Measurements from ENCODE around the gene CDC37L1. TPM values are rescaled to one million over a fixed set of nuclear protein-coding genes. Genes with fewer than 3 reads are reported as not detected.

Gene CDC37L1
- total and polyA plus RNA-seq, 7 experiments from 2014 or later: 13.4 to 28.0 (median 21.9) TPM

- Mint-ChIP-seq H3K9me3 (no peaks in the 10 kb centered on the region), H3K4me3 (peak overlapping the region in 3 of 10 donors; percentile 4 to 17 (median 10)), H3K27ac (peak overlapping the region in 6 of 9 donors; percentile 12 to 78 (median 55)), H3K36me3 (peaks cover 0 to 3% (median under 1%) of the 10 kb centered on the region in 5 donors), H3K27me3 (no peaks in the 10 kb centered on the region), H3K4me1 (peaks cover 21 to 52% (median 40%) of the 10 kb centered on the region in 7 donors)
- Histone ChIP-seq H3K9me3 (ENCODE audit: control insufficient read depth in 2 of 3, low read length in 3 of 3) (no peaks in the 10 kb centered on the region), H3K27ac (ENCODE audit: low read depth, low read length) (no peak overlapping the region), H3K27me3 (ENCODE audit: control insufficient read depth in 2 of 2, insufficient read depth in 2 of 2, low read length in 2 of 2) (no peaks in the 10 kb centered on the region), H3K36me3 (ENCODE audit: control insufficient read depth in 2 of 3, insufficient read depth in 3 of 3, low read length in 3 of 3) (no peaks in the 10 kb centered on the region), H3K4me3 (ENCODE audit: low read length) (no peak overlapping the region), H3K4me1 (ENCODE audit: control insufficient read depth in 2 of 2, insufficient read depth in 2 of 2, low read length in 2 of 2) (peaks cover 5 to 24% of the 10 kb centered on the region in 2 donors)
- intact Hi-C loops (cut with micrococcal nuclease): no loop called here
- CTCF ChIA-PET: interaction anchor here (0.6 to 1.3 kb wide), 3 partner anchors 9 to 122 kb away, joined by 3 to 4 read pairs (median 3); partner anchors contain the start of gene PLPP6
- ATAC-seq (no peak), DNase-seq (no peak)
- POLR2A ChIA-PET: interaction anchor here (0.6 to 3.4 kb wide), 3 partner anchors 9 to 70 kb away, joined by 3 to 17 read pairs (median 16); partner anchors contain the start of genes AK3 and CDC37L1
These were observed 8.8 kb upstream of the CDC37L1 start for GRCh38 chr9:4670591-4670990.

DNA sequence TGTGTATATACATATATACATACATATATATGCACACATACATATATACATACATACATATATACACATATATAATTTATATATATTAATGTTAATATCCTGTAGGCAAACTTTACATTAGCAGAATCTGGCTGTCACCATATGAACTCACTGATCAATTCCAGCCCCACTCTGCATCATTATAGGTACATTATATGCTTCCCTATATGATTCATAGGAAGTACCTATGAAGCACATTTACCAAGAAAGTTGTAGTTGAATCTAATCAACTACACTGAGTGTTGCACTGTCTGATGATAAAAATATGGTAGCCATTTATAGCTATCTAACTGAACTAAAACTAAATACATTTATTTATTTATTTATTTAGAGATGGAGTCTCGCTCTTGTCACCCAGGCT lies 7.6 kb upstream of the CDC37L1 start:
- ChIA-PET CTCF (no interaction called here), POLR2A (no interaction called here)
- intact Hi-C loops (cut with micrococcal nuclease): no loop called here
- H3K9me3 Mint-ChIP-seq: peaks cover 0 to 2% (median 0%) of the 10 kb centered on the region in 11 donors
- no peak overlapping the region for H3K4me3 Mint-ChIP-seq
- peaks cover 0 to 6% (median 3%) of the 10 kb centered on the region in 5 donors for H3K36me3 Mint-ChIP-seq
- ATAC-seq (no peak), DNase-seq (no peak)
- Histone ChIP-seq H3K4me1 (ENCODE audit: control insufficient read depth in 2 of 2, insufficient read depth in 2 of 2, low read length in 2 of 2) (peaks cover 0 to 18% of the 10 kb centered on the region in 2 donors), H3K27me3 (ENCODE audit: control insufficient read depth in 2 of 2, insufficient read depth in 2 of 2, low read length in 2 of 2) (no peaks in the 10 kb centered on the region), H3K36me3 (ENCODE audit: control insufficient read depth in 2 of 3, insufficient read depth in 3 of 3, low read length in 3 of 3) (no peaks in the 10 kb centered on the region), H3K9me3 (ENCODE audit: control insufficient read depth in 2 of 3, low read length in 3 of 3) (no peaks in the 10 kb centered on the region), H3K27ac (ENCODE audit: low read depth, low read length) (no peak overlapping the region), H3K4me3 (ENCODE audit: low read length) (no peak overlapping the region)
- peaks cover 13 to 43% (median 31%) of the 10 kb centered on the region in 7 donors for H3K4me1 Mint-ChIP-seq
- H3K27ac Mint-ChIP-seq: no peak overlapping the region
- H3K27me3 Mint-ChIP-seq: no peaks in the 10 kb centered on the region

DNA sequence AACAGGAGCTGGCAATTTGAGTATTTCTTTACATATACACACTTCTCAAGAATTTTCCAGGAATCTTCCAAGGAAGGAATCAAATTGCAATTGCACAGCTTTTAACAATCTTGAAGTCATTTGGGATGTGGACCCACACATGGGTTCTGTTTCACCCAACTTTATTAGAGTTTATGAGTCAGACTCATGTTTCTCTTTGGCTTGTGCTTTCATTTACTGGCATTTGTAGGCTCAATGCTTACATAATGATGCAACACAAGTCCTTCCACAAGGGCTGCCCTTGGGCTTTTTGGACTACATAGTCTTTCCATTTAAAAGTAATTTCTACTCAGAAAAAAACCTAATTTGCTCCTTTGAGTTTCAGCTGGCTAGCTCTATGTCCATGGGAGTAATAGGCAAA lies 4.6 kb upstream of the CDC37L1 start:
- intact Hi-C loops (cut with micrococcal nuclease): loop anchor here in 1 of 2 donors (5.0 kb wide), 2 partner anchors 263 to 778 kb away; partner anchors contain the start of gene CD274
- Mint-ChIP-seq H3K27ac (no peak overlapping the region), H3K9me3 (peaks cover 0 to 2% (median 0%) of the 10 kb centered on the region in 11 donors), H3K36me3 (peaks cover 0 to 6% (median 3%) of the 10 kb centered on the region in 5 donors), H3K4me3 (no peak overlapping the region), H3K27me3 (no peaks in the 10 kb centered on the region), H3K4me1 (peaks cover 0 to 20% (median 11%) of the 10 kb centered on the region in 7 donors)
- peaks cover 6 to 7% of the 10 kb centered on the region in 2 donors for H3K4me1 ChIP-seq (ENCODE audit: control insufficient read depth in 2 of 2, insufficient read depth in 2 of 2, low read length in 2 of 2)
- ChIA-PET POLR2A (interaction anchor here (0.7 to 5.1 kb wide), 3 partner anchors 9 to 66 kb away, joined by 3 to 120 read pairs (median 4); partner anchors contain the start of genes PLPP6 and SPATA6L), CTCF (no interaction called here)
- H3K27me3 ChIP-seq (ENCODE audit: control insufficient read depth in 2 of 2, insufficient read depth in 2 of 2, low read length in 2 of 2): no peaks in the 10 kb centered on the region
- H3K9me3 ChIP-seq (ENCODE audit: control insufficient read depth in 2 of 3, low read length in 3 of 3): no peaks in the 10 kb centered on the region
- no peaks in the 10 kb centered on the region for H3K36me3 ChIP-seq (ENCODE audit: control insufficient read depth in 2 of 3, insufficient read depth in 3 of 3, low read length in 3 of 3)
- no peak overlapping the region for H3K4me3 ChIP-seq (ENCODE audit: low read length)
- no peak for ATAC-seq
- no peak for DNase-seq
- H3K27ac ChIP-seq (ENCODE audit: low read depth, low read length): no peak overlapping the region

DNA sequence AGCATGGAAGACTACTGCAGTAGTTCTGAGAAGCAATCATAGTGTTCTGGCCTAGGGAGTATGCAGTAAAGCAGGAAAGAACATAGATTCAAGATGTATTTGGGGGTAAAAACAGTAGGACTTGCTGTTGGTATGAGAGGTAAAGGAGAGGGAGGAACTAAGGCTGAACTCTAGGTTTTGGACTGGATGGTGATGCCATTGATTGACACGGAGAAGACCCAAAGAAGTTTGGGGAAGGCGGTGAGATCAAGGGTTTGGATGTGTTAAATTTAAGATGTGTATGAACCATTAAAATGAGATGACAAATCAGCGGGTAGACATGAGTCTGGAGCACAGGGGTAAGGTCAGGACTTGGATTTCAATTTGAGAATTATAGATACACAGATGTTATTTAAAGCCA lies 2.0 kb upstream of the CDC37L1 start:
- Histone ChIP-seq H3K9me3 (ENCODE audit: control insufficient read depth in 2 of 3, low read length in 3 of 3) (no peaks in the 10 kb centered on the region), H3K4me3 (ENCODE audit: low read length) (no peak overlapping the region), H3K27ac (ENCODE audit: low read depth, low read length) (peak overlapping the region; percentile 19), H3K4me1 (ENCODE audit: control insufficient read depth in 2 of 2, insufficient read depth in 2 of 2, low read length in 2 of 2) (peaks cover 15 to 19% of the 10 kb centered on the region in 2 donors), H3K27me3 (ENCODE audit: control insufficient read depth in 2 of 2, insufficient read depth in 2 of 2, low read length in 2 of 2) (no peaks in the 10 kb centered on the region), H3K36me3 (ENCODE audit: control insufficient read depth in 2 of 3, insufficient read depth in 3 of 3, low read length in 3 of 3) (no peaks in the 10 kb centered on the region)
- H3K27me3 Mint-ChIP-seq: no peaks in the 10 kb centered on the region
- peaks cover 0 to 2% (median 0%) of the 10 kb centered on the region in 11 donors for H3K9me3 Mint-ChIP-seq
- CTCF ChIA-PET: no interaction called here
- DNase-seq (no peak), ATAC-seq (no peak)
- peaks cover 0 to 6% (median 3%) of the 10 kb centered on the region in 5 donors for H3K36me3 Mint-ChIP-seq
- intact Hi-C loops (cut with micrococcal nuclease): loop anchor here in 1 of 2 donors (5.0 kb wide), 2 partner anchors 260 to 775 kb away; partner anchors contain the start of gene CD274
- H3K27ac Mint-ChIP-seq: no peak overlapping the region
- POLR2A ChIA-PET: interaction anchor here (0.6 to 5.1 kb wide), 10 partner anchors 12 to 1151 kb away, joined by 3 to 120 read pairs (median 4); partner anchors contain the start of genes AK3, PLPP6, RCL1 and SPATA6L
- peaks cover 0 to 6% (median 4%) of the 10 kb centered on the region in 7 donors for H3K4me1 Mint-ChIP-seq
- H3K4me3 Mint-ChIP-seq: no peak overlapping the region

- POLR2A ChIA-PET: interaction anchor here (0.7 to 5.1 kb wide), 19 partner anchors 9 to 1152 kb away, joined by 3 to 120 read pairs (median 4); partner anchors contain the start of genes AK3, PLPP6, RFX3 and SPATA6L
- Mint-ChIP-seq H3K27ac (no peak overlapping the region), H3K36me3 (peaks cover 0 to 11% (median 6%) of the 10 kb centered on the region in 5 donors), H3K9me3 (peaks cover 0 to 2% (median 0%) of the 10 kb centered on the region in 11 donors), H3K27me3 (no peaks in the 10 kb centered on the region), H3K4me3 (no peak overlapping the region), H3K4me1 (peaks cover 6 to 13% (median 12%) of the 10 kb centered on the region in 7 donors)
- CTCF ChIA-PET: interaction anchor here (1.0 kb wide), 3 partner anchors 13 to 35 kb away, joined by 4 to 6 read pairs (median 6); partner anchors contain the start of gene SPATA6L
- Histone ChIP-seq H3K27ac (ENCODE audit: low read depth, low read length) (peak overlapping the region; percentile 95), H3K27me3 (ENCODE audit: control insufficient read depth in 2 of 2, insufficient read depth in 2 of 2, low read length in 2 of 2) (no peaks in the 10 kb centered on the region), H3K4me3 (ENCODE audit: low read length) (peak overlapping the region; percentile 72), H3K4me1 (ENCODE audit: control insufficient read depth in 2 of 2, insufficient read depth in 2 of 2, low read length in 2 of 2) (peaks cover 15 to 19% of the 10 kb centered on the region in 2 donors), H3K9me3 (ENCODE audit: control insufficient read depth in 2 of 3, low read length in 3 of 3) (no peaks in the 10 kb centered on the region), H3K36me3 (ENCODE audit: control insufficient read depth in 2 of 3, insufficient read depth in 3 of 3, low read length in 3 of 3) (no peaks in the 10 kb centered on the region)
- intact Hi-C loops (cut with micrococcal nuclease): loop anchor here (1.0 to 5.0 kb wide), 23 partner anchors 11 to 1834 kb away; partner anchors contain the start of genes AK3 (in 2 of the 2), JAK2 (in 2 of the 2), PLPP6 (in 2 of the 2) and PUM3 (in 2 of the 2)
- ATAC-seq: peak; percentile 23
- peak in 4 of 9 donors; percentile 50 to 77 (median 71) for DNase-seq
These were observed 596 bp upstream of the CDC37L1 start for GRCh38 chr9:4678679-4679267.

DNA sequence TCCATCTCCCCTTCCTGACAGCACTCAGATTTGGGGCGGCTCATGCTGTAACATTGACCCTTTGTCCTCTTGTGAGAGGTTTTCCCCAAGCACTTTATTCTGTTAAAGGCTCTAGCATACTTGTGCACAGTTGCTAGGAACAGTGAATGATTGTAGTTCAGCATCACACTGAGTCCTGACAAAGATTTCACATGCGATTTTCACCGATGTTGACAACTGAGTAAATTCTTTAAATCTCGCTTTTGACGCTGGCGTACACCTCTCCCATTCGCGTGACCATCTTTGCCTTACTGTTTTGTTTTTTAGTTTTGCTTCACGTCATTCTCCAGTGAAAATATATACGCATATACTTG lies 780 bp downstream of the CDC37L1 start:
- ChIA-PET CTCF (interaction anchor here (0.8 kb wide), 1 partner anchor 549 kb away, joined by 3 read pairs; no protein-coding TSS in a partner anchor), POLR2A (interaction anchor here (0.9 to 5.2 kb wide), 13 partner anchors 10 to 1154 kb away, joined by 3 to 69 read pairs (median 8); partner anchors contain the start of genes AK3, PLPP6, RFX3 and SPATA6L)
- Histone ChIP-seq H3K36me3 (ENCODE audit: control insufficient read depth in 2 of 3, insufficient read depth in 3 of 3, low read length in 3 of 3) (peaks cover 0 to 4% (median 0%) of the 10 kb centered on the region in 3 experiments), H3K4me3 (ENCODE audit: low read length) (peak overlapping the region; percentile 72), H3K9me3 (ENCODE audit: control insufficient read depth in 2 of 3, low read length in 3 of 3) (no peaks in the 10 kb centered on the region), H3K27me3 (ENCODE audit: control insufficient read depth in 2 of 2, insufficient read depth in 2 of 2, low read length in 2 of 2) (no peaks in the 10 kb centered on the region), H3K27ac (ENCODE audit: low read depth, low read length) (peak overlapping the region; percentile 95), H3K4me1 (ENCODE audit: control insufficient read depth in 2 of 2, insufficient read depth in 2 of 2, low read length in 2 of 2) (peaks cover 15 to 19% of the 10 kb centered on the region in 2 donors)
- Mint-ChIP-seq H3K27me3 (no peaks in the 10 kb centered on the region), H3K9me3 (peaks cover 0 to 2% (median 0%) of the 10 kb centered on the region in 11 donors), H3K27ac (no peak overlapping the region), H3K4me3 (no peak overlapping the region), H3K4me1 (peaks cover 11 to 25% (median 23%) of the 10 kb centered on the region in 7 donors), H3K36me3 (peaks cover 5 to 20% (median 11%) of the 10 kb centered on the region in 5 donors)
- intact Hi-C loops (cut with micrococcal nuclease): loop anchor here in 1 of 2 donors (1.0 to 2.0 kb wide), 2 partner anchors 9 to 17 kb away; no protein-coding TSS in a partner anchor
- DNase-seq: peak in 3 of 9 donors; percentile 27 to 32 (median 31)
- no peak for ATAC-seq
